ENCODE results near the gene GSE1.

The GSE1 gene

DNA sequence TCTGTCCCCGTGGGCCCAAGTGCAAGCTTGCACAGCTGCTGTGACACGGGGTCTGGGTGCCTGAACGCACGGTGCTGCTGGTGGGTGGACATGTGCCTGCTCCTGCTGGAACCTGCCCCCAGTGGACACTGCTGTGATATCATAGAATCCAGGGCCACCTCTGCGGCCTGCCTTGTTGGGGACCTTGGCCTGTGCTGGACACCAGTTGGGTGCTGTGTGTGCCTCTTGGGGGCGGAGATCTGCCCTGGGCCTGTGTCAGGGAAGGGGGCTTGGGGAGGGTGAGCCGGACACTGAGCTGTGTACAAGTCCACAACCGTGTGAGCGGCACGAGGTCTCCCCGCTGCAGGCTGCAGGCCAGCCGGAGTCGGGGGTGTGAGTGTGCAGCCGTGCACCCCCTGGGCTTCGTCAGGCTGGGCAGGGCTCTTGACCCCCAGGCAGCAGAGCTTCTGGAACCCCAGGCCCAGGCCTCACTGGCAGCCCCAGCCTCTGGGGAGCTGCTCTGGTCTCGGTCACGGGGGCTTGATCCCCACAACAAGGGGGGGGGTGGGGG lies 33.3 kb downstream of the GSE1 start:
- peaks cover 0 to 68% of the 10 kb centered on the region in 2 experiments; a peak in 2 of 3 replicates for H3K36me3 ChIP-seq (ENCODE audit: control insufficient read depth in 2 of 2, insufficient read depth in 1 of 2, low read length in 2 of 2)
- H3K27ac ChIP-seq (ENCODE audit: extremely low read depth, low read depth, low read length): no peak overlapping the region
- no peaks in the 10 kb centered on the region for H3K4me1 ChIP-seq (ENCODE audit: control insufficient read depth, insufficient read depth, low read length)
- H3K4me3 ChIP-seq (ENCODE audit: low read depth, low read length): no peak overlapping the region
- H3K9me3 ChIP-seq (ENCODE audit: control insufficient read depth, insufficient read depth, low read depth, low read length): no peaks in the 10 kb centered on the region
- POLR2A ChIA-PET: no interaction called here
- TF ChIP-seq ZNF600 (tag by site-specific recombination; IDR thresholded peaks at IDR 0.05) (peak; percentile 38; the same call in 1 of the 2 replicates), ZNF184 (tag by site-specific recombination; IDR thresholded peaks at IDR 0.05) (no peak), GLIS2 (tag by site-specific recombination; IDR thresholded peaks at IDR 0.05) (0 out of 2 replicates have a peak, but pooled peaks have one; percentile 9), ZNF239 (tag by site-specific recombination; IDR thresholded peaks at IDR 0.05) (no peak)
- CTCF ChIA-PET: interaction anchor here (0.6 kb wide), 1 partner anchor 72 kb away, joined by 3 read pairs; no protein-coding TSS in a partner anchor

DNA sequence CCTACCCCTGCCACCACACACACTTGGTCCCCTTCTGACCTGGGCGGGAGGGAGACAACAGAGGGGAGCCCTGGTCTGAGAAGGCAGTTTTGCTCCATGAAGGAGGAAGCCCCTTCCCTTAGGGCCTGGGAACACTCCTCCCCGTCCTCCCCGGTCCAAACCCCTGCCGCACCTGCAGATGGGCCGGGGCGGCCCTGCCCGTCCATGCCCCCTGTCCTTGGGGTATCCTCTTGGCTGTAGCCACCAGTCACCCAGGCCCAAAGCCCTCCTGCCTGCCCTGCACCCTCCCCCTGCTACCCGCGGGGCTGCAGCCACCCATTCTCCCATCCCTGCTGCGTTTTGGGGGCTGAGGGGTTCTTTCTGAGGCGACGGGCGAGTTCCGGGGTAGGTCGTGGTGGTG lies 33.9 kb downstream of the GSE1 start:
- Histone ChIP-seq H3K27ac (ENCODE audit: extremely low read depth, low read depth, low read length) (no peak overlapping the region), H3K4me1 (ENCODE audit: control insufficient read depth, insufficient read depth, low read length) (no peaks in the 10 kb centered on the region), H3K36me3 (ENCODE audit: control insufficient read depth in 2 of 2, insufficient read depth in 1 of 2, low read length in 2 of 2) (peaks cover 0 to 68% of the 10 kb centered on the region in 2 experiments; a peak in 2 of 3 replicates), H3K9me3 (ENCODE audit: control insufficient read depth, insufficient read depth, low read depth, low read length) (no peaks in the 10 kb centered on the region), H3K4me3 (ENCODE audit: low read depth, low read length) (no peak overlapping the region)
- CTCF ChIA-PET: interaction anchor here (0.6 kb wide), 1 partner anchor 10 kb away, joined by 5 read pairs; no protein-coding TSS in a partner anchor
- POLR2A ChIA-PET: no interaction called here
- no peak for TF ChIP-seq GLIS2 (tag by site-specific recombination; IDR thresholded peaks at IDR 0.05)
- TF ChIP-seq ZEB2 (tag by site-specific recombination; IDR thresholded peaks at IDR 0.05): no peak
- no peak for TF ChIP-seq ZNF624 (tag by site-specific recombination; IDR thresholded peaks at IDR 0.05)
- no peak for TF ChIP-seq MYNN (tag by site-specific recombination; IDR thresholded peaks at IDR 0.05; ENCODE audit: borderline replicate concordance)
- TF ChIP-seq, protein P1, sequence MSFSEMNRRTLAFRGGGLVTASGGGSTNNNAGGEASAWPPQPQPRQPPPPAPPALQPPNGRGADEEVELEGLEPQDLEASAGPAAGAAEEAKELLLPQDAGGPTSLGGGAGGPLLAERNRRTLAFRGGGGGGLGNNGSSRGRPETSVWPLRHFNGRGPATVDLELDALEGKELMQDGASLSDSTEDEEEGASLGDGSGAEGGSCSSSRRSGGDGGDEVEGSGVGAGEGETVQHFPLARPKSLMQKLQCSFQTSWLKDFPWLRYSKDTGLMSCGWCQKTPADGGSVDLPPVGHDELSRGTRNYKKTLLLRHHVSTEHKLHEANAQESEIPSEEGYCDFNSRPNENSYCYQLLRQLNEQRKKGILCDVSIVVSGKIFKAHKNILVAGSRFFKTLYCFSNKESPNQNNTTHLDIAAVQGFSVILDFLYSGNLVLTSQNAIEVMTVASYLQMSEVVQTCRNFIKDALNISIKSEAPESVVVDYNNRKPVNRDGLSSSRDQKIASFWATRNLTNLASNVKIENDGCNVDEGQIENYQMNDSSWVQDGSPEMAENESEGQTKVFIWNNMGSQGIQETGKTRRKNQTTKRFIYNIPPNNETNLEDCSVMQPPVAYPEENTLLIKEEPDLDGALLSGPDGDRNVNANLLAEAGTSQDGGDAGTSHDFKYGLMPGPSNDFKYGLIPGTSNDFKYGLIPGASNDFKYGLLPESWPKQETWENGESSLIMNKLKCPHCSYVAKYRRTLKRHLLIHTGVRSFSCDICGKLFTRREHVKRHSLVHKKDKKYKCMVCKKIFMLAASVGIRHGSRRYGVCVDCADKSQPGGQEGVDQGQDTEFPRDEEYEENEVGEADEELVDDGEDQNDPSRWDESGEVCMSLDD (tag by site-specific recombination; IDR thresholded peaks at IDR 0.05): no peak
- TF ChIP-seq, protein P2, sequence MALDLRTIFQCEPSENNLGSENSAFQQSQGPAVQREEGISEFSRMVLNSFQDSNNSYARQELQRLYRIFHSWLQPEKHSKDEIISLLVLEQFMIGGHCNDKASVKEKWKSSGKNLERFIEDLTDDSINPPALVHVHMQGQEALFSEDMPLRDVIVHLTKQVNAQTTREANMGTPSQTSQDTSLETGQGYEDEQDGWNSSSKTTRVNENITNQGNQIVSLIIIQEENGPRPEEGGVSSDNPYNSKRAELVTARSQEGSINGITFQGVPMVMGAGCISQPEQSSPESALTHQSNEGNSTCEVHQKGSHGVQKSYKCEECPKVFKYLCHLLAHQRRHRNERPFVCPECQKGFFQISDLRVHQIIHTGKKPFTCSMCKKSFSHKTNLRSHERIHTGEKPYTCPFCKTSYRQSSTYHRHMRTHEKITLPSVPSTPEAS (tag by site-specific recombination; IDR thresholded peaks at IDR 0.05): no peak
- no peak for TF ChIP-seq ZNF571 (tag by site-specific recombination; IDR thresholded peaks at IDR 0.05)
- TF ChIP-seq ZBTB8A (tag by site-specific recombination; IDR thresholded peaks at IDR 0.05): no peak
- TF ChIP-seq ZNF658 (tag by site-specific recombination; IDR thresholded peaks at IDR 0.05): no peak
- TF ChIP-seq ZNF837 (tag by site-specific recombination; IDR thresholded peaks at IDR 0.05): no peak
- TF ChIP-seq ZNF707 (tag by site-specific recombination; IDR thresholded peaks at IDR 0.05): no peak
- no peak for TF ChIP-seq ZNF623 (tag by site-specific recombination; IDR thresholded peaks at IDR 0.05)
- no peak for TF ChIP-seq KLF10 (tag by site-specific recombination; IDR thresholded peaks at IDR 0.05)
- no peak for TF ChIP-seq ZNF24 (tag by site-specific recombination; IDR thresholded peaks at IDR 0.05)
- TF ChIP-seq KLF7 (tag by site-specific recombination; IDR thresholded peaks at IDR 0.05; ENCODE audit: borderline replicate concordance): no peak
- TF ChIP-seq, protein P3, sequence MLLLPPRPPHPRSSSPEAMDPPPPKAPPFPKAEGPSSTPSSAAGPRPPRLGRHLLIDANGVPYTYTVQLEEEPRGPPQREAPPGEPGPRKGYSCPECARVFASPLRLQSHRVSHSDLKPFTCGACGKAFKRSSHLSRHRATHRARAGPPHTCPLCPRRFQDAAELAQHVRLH (tag by site-specific recombination; IDR thresholded peaks at IDR 0.05): no peak
- TF ChIP-seq, protein P4, sequence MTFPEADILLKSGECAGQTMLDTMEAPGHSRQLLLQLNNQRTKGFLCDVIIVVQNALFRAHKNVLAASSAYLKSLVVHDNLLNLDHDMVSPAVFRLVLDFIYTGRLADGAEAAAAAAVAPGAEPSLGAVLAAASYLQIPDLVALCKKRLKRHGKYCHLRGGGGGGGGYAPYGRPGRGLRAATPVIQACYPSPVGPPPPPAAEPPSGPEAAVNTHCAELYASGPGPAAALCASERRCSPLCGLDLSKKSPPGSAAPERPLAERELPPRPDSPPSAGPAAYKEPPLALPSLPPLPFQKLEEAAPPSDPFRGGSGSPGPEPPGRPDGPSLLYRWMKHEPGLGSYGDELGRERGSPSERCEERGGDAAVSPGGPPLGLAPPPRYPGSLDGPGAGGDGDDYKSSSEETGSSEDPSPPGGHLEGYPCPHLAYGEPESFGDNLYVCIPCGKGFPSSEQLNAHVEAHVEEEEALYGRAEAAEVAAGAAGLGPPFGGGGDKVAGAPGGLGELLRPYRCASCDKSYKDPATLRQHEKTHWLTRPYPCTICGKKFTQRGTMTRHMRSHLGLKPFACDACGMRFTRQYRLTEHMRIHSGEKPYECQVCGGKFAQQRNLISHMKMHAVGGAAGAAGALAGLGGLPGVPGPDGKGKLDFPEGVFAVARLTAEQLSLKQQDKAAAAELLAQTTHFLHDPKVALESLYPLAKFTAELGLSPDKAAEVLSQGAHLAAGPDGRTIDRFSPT (tag by site-specific recombination; IDR thresholded peaks at IDR 0.05): no peak
